Germinal center (tissue), 1 donor: ENCODE data around the gene PRDM10.
"Not testable (repeated sequence)": the region's sequence is repeated elsewhere in the genome, so short reads cannot be mapped to it uniquely, and the experiment has no call there.

Source experiments
- DNase-seq: peaks from one replicate; pipeline ENCODE4 v3.0.0; 2012; ENCODE audit warnings: mixed read lengths, low spot score

The PRDM10 gene, protein sequence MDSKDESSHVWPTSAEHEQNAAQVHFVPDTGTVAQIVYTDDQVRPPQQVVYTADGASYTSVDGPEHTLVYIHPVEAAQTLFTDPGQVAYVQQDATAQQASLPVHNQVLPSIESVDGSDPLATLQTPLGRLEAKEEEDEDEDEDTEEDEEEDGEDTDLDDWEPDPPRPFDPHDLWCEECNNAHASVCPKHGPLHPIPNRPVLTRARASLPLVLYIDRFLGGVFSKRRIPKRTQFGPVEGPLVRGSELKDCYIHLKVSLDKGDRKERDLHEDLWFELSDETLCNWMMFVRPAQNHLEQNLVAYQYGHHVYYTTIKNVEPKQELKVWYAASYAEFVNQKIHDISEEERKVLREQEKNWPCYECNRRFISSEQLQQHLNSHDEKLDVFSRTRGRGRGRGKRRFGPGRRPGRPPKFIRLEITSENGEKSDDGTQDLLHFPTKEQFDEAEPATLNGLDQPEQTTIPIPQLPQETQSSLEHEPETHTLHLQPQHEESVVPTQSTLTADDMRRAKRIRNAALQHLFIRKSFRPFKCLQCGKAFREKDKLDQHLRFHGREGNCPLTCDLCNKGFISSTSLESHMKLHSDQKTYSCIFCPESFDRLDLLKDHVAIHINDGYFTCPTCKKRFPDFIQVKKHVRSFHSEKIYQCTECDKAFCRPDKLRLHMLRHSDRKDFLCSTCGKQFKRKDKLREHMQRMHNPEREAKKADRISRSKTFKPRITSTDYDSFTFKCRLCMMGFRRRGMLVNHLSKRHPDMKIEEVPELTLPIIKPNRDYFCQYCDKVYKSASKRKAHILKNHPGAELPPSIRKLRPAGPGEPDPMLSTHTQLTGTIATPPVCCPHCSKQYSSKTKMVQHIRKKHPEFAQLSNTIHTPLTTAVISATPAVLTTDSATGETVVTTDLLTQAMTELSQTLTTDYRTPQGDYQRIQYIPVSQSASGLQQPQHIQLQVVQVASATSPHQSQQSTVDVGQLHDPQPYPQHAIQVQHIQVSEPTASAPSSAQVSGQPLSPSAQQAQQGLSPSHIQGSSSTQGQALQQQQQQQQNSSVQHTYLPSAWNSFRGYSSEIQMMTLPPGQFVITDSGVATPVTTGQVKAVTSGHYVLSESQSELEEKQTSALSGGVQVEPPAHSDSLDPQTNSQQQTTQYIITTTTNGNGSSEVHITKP

DNA sequence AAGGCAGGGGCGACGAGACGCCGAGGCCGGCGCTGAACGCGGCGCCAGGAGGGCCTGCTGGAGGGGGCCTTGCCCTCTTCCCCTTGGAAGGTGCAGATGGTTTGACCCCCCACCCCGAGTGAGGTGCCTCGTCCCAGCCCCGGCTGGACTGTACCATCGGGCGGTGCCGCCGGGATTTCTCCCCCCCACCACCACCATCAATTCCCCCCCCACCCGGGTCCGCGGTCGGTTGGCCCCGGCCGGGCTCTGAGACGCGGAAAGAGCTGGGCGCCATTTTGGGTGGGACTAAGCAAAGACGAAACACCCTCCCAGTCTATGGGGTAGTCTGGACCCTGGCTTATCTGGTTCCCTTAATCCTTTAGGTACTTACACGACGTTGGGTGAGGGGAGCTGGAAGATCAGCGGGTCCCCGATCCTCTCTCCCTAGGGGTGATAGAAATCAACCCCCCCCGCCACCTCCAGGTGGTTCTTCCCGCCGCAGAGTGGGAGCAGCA, at the start of gene PRDM10:
TSS of gene PRDM10 (minus strand) at position 484 of the 494 bp plus-strand sequence. CDS start 41,871 bp downstream, outside the sequence.
- DNase-seq = peak; percentile 95

DNA sequence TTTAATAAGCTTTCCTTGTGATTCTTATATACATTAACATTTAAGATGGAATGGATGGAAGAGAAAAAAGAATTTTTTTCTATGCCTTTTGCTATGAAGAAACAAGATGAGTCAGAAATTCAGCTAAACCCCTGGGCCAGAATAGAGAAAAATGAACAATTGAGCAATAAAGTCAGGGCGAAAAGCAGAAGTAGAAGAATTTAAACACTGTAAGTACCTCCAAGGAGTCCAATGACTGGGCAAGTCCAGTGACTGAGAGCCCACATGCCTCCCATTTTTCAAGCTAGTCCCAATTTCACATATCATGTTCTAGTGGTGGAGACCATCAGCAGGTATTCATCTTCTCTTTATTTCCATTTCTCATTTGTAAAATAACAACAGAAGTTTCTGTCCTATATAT, 48.4 kb upstream of the PRDM10 start:
- no peak for DNase-seq

GRCh38 chr11:130050257-130050656, 47.6 kb upstream of the PRDM10 start:
- no peak for DNase-seq

DNA sequence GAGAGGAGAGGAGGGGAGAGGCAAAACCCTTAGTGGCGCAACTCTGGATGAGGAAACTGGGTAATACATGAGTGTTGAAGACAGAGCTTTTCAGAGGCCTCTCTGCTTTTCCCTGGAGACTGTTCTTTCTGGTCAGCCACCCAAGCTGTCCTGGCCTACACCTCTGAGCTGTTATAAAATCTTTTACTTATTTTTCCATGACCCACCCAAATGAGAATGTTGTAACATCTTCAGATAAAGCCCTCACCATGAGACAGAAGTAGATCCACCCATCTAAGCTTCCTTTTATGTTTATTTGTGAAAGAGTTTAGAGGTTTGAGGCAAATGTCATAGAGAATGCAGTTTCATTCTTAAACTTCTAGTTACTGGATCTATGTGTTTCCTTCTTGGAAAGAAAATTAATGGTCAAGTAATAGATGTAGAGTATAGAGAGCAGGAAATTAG, 46.7 kb upstream of the PRDM10 start:
- DNase-seq = no peak

- no peak for DNase-seq
Observed at GRCh38 chr11:130047141-130047540, 44.5 kb upstream of the PRDM10 start.

DNA sequence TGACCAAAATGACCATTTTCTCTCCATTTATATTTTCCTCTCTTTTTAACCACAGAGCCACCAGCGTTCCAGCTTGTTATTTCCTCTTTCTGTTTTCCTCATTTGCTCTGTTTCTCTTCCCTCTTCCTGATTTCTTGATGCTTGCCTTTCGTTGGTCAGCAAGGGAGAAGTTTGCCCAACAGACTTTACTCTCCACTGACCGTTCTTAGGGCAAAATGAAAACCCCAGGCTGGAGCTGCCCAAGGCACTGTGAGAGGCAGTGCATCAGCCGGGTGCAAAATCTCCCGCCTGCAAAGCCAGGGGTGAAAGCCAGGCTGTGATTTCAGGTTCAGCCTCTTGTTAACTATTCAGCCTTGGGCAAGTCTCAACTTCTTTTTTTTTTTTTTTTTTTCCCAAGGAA, 40.9 kb upstream of the PRDM10 start:
- DNase-seq = no peak

- no peak for DNase-seq
Observed at GRCh38 chr11:130042093-130042591, 39.5 kb upstream of the PRDM10 start.

GRCh38 chr11:130040281-130040940, 37.8 kb upstream of the PRDM10 start:
- DNase-seq = no peak

- no peak for DNase-seq
Observed at GRCh38 chr11:130037881-130038585, 35.4 kb upstream of the PRDM10 start.

- no peak for DNase-seq
Observed at GRCh38 chr11:130037058-130037457, 34.4 kb upstream of the PRDM10 start.

GRCh38 chr11:130034236-130034635, 31.6 kb upstream of the PRDM10 start:
- peak; percentile 27 for DNase-seq

DNA sequence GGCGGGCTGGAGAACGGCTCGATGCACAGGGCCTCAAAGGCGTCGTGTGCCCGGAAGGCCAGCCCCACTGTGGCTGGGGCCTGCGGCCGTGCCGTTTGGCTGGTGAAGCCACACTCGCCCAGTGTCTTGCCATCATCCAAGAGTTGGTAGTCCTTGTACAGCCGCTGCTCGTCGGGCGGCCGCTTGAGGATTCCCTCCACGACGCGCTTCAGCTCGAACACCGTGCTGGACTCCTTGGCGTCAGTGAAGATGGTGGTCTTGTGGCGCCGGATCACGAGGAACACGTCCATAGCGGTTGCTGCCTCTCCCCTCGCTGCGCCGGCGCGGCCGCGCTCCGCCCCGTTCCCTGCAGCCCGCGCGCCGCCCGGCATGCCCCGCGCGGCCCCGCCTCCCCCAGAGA, 30.3 kb upstream of the PRDM10 start:
- no peak for DNase-seq

DNA sequence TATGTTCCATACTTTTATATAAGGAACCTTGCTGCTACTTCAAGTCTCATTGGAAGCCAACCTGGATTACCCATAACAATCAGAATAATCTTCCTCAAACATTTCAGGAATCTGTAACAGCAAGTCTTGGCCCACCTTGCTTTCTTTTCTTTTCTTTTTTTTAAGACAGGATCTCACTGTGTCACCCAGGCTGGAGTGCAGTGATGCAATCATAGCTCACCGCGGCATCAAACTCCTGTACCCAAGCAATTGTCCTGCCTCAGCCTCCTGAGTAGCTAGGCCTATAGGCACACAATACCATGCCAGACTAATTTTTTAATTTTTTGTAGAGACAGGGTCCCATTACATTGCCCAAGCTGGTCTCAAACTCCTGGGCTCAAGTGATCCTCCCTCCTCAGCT, 29.3 kb upstream of the PRDM10 start:
- no peak for DNase-seq

GRCh38 chr11:130031056-130031455, 28.4 kb upstream of the PRDM10 start:
- no peak for DNase-seq

DNA sequence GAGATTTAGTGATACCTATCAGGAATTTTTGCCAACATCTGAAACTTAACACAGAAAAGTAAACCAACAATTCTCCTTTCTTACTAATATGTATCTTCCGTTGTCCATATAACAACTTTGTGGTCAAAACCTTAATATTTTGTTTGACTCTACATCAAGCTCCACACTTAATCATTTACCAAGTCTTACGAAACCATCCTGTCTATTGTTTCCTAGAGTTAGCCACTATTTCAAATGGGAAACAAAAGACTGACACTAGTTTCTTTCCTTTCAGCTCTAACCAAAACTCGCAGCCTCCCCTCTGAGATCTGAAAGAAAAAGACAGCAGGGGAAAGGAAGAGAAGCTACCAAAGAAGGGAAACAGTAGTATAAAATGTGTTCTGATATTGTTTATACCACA, 26.5 kb upstream of the PRDM10 start:
- DNase-seq = no peak

- DNase-seq = no peak
Observed at GRCh38 chr11:130025371-130025770, 22.7 kb upstream of the PRDM10 start.

DNA sequence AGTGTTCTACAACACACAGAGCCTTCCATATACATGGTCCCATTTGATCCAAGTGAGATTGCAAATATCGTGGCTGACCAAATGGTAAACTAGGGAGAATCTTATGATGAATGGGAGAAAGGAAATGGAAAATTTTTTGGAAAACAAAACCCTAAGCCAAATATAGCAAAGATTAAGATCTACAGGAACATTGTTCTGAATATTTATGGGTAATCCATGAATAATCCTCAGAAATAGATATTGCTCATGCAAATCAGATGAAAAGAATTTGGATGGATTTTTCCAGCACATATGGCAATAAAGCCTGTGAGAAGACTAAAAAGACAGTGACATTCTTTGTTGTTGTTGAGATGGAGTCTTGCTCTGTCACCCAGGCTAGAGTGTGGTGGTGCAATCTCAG, 21.7 kb upstream of the PRDM10 start:
- DNase-seq = no peak

GRCh38 chr11:130023204-130023603, 20.6 kb upstream of the PRDM10 start:
- peak; percentile 67 for DNase-seq

- no peak for DNase-seq
Observed at GRCh38 chr11:130022799-130023198, 20.2 kb upstream of the PRDM10 start.

DNA sequence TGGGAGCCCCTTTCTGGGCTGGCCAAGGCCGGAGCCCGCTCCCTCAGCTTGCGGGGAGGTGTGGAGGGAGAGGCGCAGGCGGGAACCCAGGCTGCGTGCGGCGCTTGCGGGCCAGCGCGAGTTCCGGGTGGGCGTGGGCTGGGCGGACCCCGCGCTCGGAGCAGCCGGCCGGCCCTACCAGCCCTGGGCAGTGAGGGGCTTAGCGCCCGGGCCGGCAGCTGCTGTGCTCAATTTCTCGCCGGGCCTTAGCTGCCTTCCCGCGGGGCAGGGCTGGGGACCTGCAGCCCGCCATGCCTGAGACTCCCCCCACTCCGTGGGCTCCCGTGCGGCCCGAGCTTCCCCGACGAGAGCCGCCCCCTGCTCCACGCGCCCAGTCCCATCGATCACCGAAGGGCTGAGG, 19.0 kb upstream of the PRDM10 start:
- not testable (repeated sequence) for DNase-seq

GRCh38 chr11:130020323-130020722, 17.7 kb upstream of the PRDM10 start:
- DNase-seq = no peak
